Right lobe of liver (tissue), 6 donors: ENCODE data around the gene HIBADH. TPM values are rescaled to one million over a fixed set of nuclear protein-coding genes. Genes with fewer than 3 reads are reported as not detected.

Experiments used
- ATAC-seq, 4 donors: fragments of 200-7000 bp; cut with Tn5 transposase; one replicate each; pipeline ENCODE4 v1.9.1; 2020; ENCODE audit warnings: mild to moderate bottlenecking in 4 of 4, moderate library complexity in 4 of 4
- DNase-seq, 3 donors: peaks; one replicate each; pipeline ENCODE4 v3.0.0-alpha.2; 2020
- H3K27ac ChIP-seq, 3 donors: fragments of 200-600 bp; one replicate each; pipeline ENCODE4 v1.8.0; 2022
- H3K27me3 ChIP-seq, 2 donors: fragments of 200-600 bp; one replicate each; pipeline ENCODE4 v1.8.0; 2022
- H3K36me3 ChIP-seq, 4 donors: fragments of 200-600 bp; sonication (generic) in 1 of 4; one replicate each; pipeline versions ENCODE4 v1.5.1 to v1.8.0; 2017 to 2022; ENCODE audit warnings: control low read depth in 1 of 4
- H3K4me1 ChIP-seq, 4 donors: fragments of 200-600 bp; sonication (generic) in 1 of 4; one replicate each; pipeline versions ENCODE4 v1.5.1 to v1.8.0; 2017 to 2022; ENCODE audit warnings: control low read depth in 1 of 4
- H3K4me3 ChIP-seq, 3 donors: fragments of 200-600 bp; one replicate each; pipeline ENCODE4 v1.8.0; 2022
- H3K9me3 ChIP-seq, 4 donors: fragments of 200-600 bp; sonication (generic) in 1 of 4; one replicate each; pipeline versions ENCODE4 v1.5.1 to v1.8.0; 2017 to 2022; ENCODE audit warnings: control low read depth in 1 of 4
- CTCF ChIP-seq, 4 donors: fragments of 200-600 bp in 3 of 4; fragments of 450-650 bp in 1 of 4; IDR thresholded peaks; one replicate each; pipeline versions ENCODE4 v1.5.1 to v1.8.0; 2016 to 2022; ENCODE audit warnings: antibody characterized with exemption in 4 of 4, mild to moderate bottlenecking in 2 of 4
- POLR2A ChIP-seq: fragments of 450-650 bp; IDR thresholded peaks from one replicate; pipeline ENCODE4 v1.6.1; 2017; ENCODE audit warnings: antibody characterized with exemption, mild to moderate bottlenecking
- WGBS: methylation state at CpG from one replicate; pipeline ENCODE4 v1.1.6; 2018; ENCODE audit warnings: low coverage, low lambda C conversion rate; ENCODE audit not compliant: insufficient coverage; ENCODE audit errors: missing lambda C conversion rate; 5-methylcytosine and 5-hydroxymethylcytosine counted together
- intact Hi-C, 2 donors: fragments of 100-400 bp; cut with DNase I; formaldehyde crosslinking; loops; one replicate each; pipeline versions ENCODE4 v1.11.2 to v1.14.1; 2022
- long read RNA-seq: library from polyadenylated mRNA; unstranded; transcript quantifications from one replicate; pipeline ENCODE4 v2.0.0, GENCODE V29; 2019
- total RNA-seq, 6 experiments: library from RNA; depleted of rRNA in 2 of 6; stranded (reverse); fragments of >200 nt in 2 of 6; fragmentation: NEBNext Ultra II Directional in 3 of 6; extraction: Animal tissue kit (Norgen Biotek cat#: 25700) in 3 of 6; gene quantifications; one replicate each; pipeline versions ENCODE4 v1.1.0 to v1.2.4, GENCODE V29; 2016 to 2023
- donor health status: DM: no; HTN: yes; CAD: no.
- donor health status: DM: no; HTN: no; CAD: no.
- donor health status: DM: no; HTN: no; CAD: no.
- donor health status: DM: no; HTN: yes; CAD: no.
- donor health status: DM: no; HTN: yes; CAD: no.

The HIBADH gene
- total RNA-seq = 100 to 1,000 TPM in 1 of 6 experiments, 10 to 100 TPM in 5; 64.9 to 143 (median 67.2) TPM
- long read RNA-seq, transcript HIBADH-201 (8 exons, 1,990 nt) = major isoform, 71 of 82 reads
- long read RNA-seq, partial matches to known transcripts = 4 of 82 reads
- long read RNA-seq, other reads (novel, unspliced or antisense) = 7 of 82 reads

- peak within 1 kb of the TSS; percentile 94 to 98 (median 94) for H3K27ac ChIP-seq
- no peaks in the 10 kb centered on the region for H3K36me3 ChIP-seq
- peak; percentile 94 to 98 (median 94) for ATAC-seq
- no peaks in the 10 kb centered on the region for H3K9me3 ChIP-seq
- peak; percentile 98 to 100 (median 99) for DNase-seq
- peaks cover 0 to 41% (median 6%) of the 10 kb centered on the region in 4 donors for H3K4me1 ChIP-seq
- TF ChIP-seq CTCF (IDR thresholded peaks at IDR 0.05) (peak in 3 of 4 donors; percentile 8 to 31 (median 26)), POLR2A (peak; percentile 92)
- WGBS = under 1% methylated on average over 20 of the region's 67 CpGs
- intact Hi-C loops = no loop called here
- H3K4me3 ChIP-seq = peak within 1 kb of the TSS; percentile 72 to 86 (median 84)
- H3K27me3 ChIP-seq = no peaks in the 10 kb centered on the region
Measured at GRCh38 chr7:27662490-27663205, at the start of gene HIBADH. HIBADH (minus strand) TSS chr7:27662883; CDS start chr7:27662788, 95 bp downstream.

GRCh38 chr7:27712217-27712616 lies 49.5 kb upstream of the HIBADH start:
- Histone ChIP-seq H3K27me3 (no peaks in the 10 kb centered on the region), H3K9me3 (no peaks in the 10 kb centered on the region), H3K4me1 (no peaks in the 10 kb centered on the region), H3K27ac (no peak overlapping the region), H3K36me3 (no peaks in the 10 kb centered on the region), H3K4me3 (no peak overlapping the region)
- DNase-seq = no peak
- TF ChIP-seq CTCF (IDR thresholded peaks at IDR 0.05) (no peak), POLR2A (no peak)
- no peak for ATAC-seq
- intact Hi-C loops = no loop called here
- WGBS = 79% methylated on average over 3 of the region's 3 CpGs

- Histone ChIP-seq H3K27ac (no peak overlapping the region), H3K27me3 (no peaks in the 10 kb centered on the region), H3K36me3 (no peaks in the 10 kb centered on the region), H3K4me1 (no peaks in the 10 kb centered on the region), H3K4me3 (no peak overlapping the region), H3K9me3 (no peaks in the 10 kb centered on the region)
- ATAC-seq = peak; percentile 39 to 82 (median 64)
- DNase-seq = no peak
- intact Hi-C loops = no loop called here
- 74% methylated on average over 2 of the region's 2 CpGs for WGBS
- no peak for TF ChIP-seq CTCF (IDR thresholded peaks at IDR 0.05)
- TF ChIP-seq POLR2A = no peak
Measured at GRCh38 chr7:27709137-27710075, 46.7 kb upstream of the HIBADH start.

GRCh38 chr7:27708485-27708884 lies 45.8 kb upstream of the HIBADH start:
- no peak for ATAC-seq
- no peak for TF ChIP-seq CTCF (IDR thresholded peaks at IDR 0.05)
- 92% methylated on average over 6 of the region's 6 CpGs for WGBS

More at GRCh38 chr7:27708485-27708884, 45.8 kb upstream of the HIBADH start:
- Histone ChIP-seq H3K36me3 (no peaks in the 10 kb centered on the region), H3K4me3 (no peak overlapping the region), H3K4me1 (no peaks in the 10 kb centered on the region), H3K27me3 (no peaks in the 10 kb centered on the region), H3K27ac (no peak overlapping the region), H3K9me3 (no peaks in the 10 kb centered on the region)
- DNase-seq = no peak
- intact Hi-C loops = no loop called here
